Keratinocyte (primary cell): ENCODE results near the gene ST8SIA2.

Source experiments
- CTCF ChIP-seq, 3 experiments: IDR thresholded peaks in 1 of 3; conservative IDR thresholded peaks in 1 of 3; optimal IDR thresholded peaks in 1 of 3; 2 replicates in 2 of 3; 3 replicates in 1 of 3; pipeline versions ENCODE3 to v1.5.1; 2011; ENCODE audit warnings: low read length in 3 of 3, mild to moderate bottlenecking in 3 of 3, moderate library complexity in 2 of 3, control low read depth in 1 of 3, inconsistent platforms in 1 of 3; ENCODE audit not compliant: insufficient read depth in 2 of 3; ENCODE audit errors: extremely low read depth in 1 of 3
- EZH2 ChIP-seq: IDR thresholded peaks from one replicate; pipeline ENCODE4 v1.6.1; 2012; ENCODE audit warnings: inconsistent platforms, mild to moderate bottlenecking, low read length, moderate library complexity

GRCh38 chr15:92393980-92394308 lies 263 bp downstream of the ST8SIA2 start:
- TF ChIP-seq EZH2: no peak
- TF ChIP-seq CTCF (optimal IDR thresholded peaks at IDR 0.05 in 1 of 3, IDR thresholded peaks at IDR 0.05 in 1 of 3, conservative IDR thresholded peaks at IDR 0.05 in 1 of 3; ENCODE audit: extremely low read depth in 1 of 3, insufficient read depth in 2 of 3, low read length in 3 of 3): no peak
